ENCODE data around the gene DCUN1D2. TPM values are rescaled to one million over a fixed set of nuclear protein-coding genes. Genes with fewer than 3 reads are reported as not detected.

DCUN1D2 gene
- total RNA-seq, 2 experiments from 2014 or later, result 9.2 to 16.5 TPM

DNA sequence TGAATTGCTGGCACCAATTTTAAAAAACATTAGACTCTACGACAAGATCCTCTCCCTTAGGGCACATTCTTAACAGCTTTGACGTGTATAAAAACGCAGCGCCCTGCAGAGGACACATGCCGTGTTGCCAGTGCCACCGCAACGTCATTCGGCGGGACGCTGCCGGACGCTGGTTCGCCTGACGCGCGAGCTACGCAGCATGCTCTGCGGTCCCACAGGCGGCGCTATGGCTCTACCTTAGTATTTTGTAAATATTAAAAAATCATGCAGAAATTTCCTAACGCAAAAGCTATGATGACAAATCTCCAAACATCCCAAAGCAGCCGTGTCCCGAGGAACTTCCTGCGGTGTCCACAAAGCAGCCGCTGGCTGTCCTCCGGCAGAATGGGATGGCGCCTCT, 33.0 kb downstream of the DCUN1D2 start:
- intact Hi-C loops (cut with micrococcal nuclease; ENCODE audit: unreplicated experiment), result no loop called here
- CTCF ChIA-PET (ENCODE audit: unreplicated experiment), result no interaction called here
- no peak overlapping the region for H2AFZ ChIP-seq (ENCODE audit: low read length)

DNA sequence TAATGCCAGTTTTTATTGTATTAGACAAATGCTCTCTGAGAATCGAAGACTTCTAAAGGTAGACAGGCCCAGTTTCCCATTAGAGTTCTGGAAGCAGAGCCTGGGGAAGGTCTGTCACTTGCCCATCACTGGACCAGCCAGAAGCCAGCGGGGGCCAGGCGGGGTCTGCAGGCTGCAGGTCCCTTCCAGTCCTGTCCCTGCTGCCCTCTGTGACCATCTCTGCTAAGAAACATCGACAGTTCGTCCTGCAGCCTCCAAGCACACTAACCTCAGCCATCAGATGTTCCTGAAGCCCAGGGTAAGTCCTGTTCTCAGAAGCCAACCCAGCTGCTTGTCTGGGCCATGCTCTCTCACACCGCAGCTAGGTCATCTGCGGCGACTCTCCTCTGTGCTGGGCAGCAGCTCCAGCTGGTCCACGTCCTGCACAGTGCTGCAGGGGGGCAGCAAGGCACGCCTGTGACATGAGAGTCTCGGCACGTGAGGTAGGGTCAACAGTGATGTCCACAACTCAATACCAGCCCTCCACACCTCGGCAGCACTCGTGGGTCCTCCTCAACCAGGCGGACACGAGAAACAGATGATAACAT, 34.3 kb downstream of the DCUN1D2 start:
- H3K36me3 ChIP-seq (ENCODE audit: insufficient read depth, low read length), result peaks cover 18% of the 10 kb centered on the region
- H3K4me1 ChIP-seq (ENCODE audit: insufficient read depth, low read length, poor library complexity, severe bottlenecking), result no peaks in the 10 kb centered on the region
- DNase-seq (ENCODE audit: low spot score), result no peak
- no peaks in the 10 kb centered on the region for H3K9me2 ChIP-seq (ENCODE audit: insufficient read depth, low read length)
- CTCF ChIA-PET (ENCODE audit: unreplicated experiment), result no interaction called here
- H3K27ac ChIP-seq (ENCODE audit: low read depth, low read length, poor library complexity, severe bottlenecking), result no peak overlapping the region
- POLR2A ChIA-PET, result no interaction called here
- TF ChIP-seq, protein P1, sequence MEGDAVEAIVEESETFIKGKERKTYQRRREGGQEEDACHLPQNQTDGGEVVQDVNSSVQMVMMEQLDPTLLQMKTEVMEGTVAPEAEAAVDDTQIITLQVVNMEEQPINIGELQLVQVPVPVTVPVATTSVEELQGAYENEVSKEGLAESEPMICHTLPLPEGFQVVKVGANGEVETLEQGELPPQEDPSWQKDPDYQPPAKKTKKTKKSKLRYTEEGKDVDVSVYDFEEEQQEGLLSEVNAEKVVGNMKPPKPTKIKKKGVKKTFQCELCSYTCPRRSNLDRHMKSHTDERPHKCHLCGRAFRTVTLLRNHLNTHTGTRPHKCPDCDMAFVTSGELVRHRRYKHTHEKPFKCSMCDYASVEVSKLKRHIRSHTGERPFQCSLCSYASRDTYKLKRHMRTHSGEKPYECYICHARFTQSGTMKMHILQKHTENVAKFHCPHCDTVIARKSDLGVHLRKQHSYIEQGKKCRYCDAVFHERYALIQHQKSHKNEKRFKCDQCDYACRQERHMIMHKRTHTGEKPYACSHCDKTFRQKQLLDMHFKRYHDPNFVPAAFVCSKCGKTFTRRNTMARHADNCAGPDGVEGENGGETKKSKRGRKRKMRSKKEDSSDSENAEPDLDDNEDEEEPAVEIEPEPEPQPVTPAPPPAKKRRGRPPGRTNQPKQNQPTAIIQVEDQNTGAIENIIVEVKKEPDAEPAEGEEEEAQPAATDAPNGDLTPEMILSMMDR (conservative IDR thresholded peaks at IDR 0.05; ENCODE audit: low read length), result no peak
- TF ChIP-seq EZH2phosphoT487 (IDR thresholded peaks at IDR 0.05; ENCODE audit: borderline replicate concordance, low read depth, low read length), result no peak
- intact Hi-C loops (cut with micrococcal nuclease; ENCODE audit: unreplicated experiment), result no loop called here
- no peak overlapping the region for H2AFZ ChIP-seq (ENCODE audit: low read length)
- H3K9me3 ChIP-seq (ENCODE audit: low read length), result no peaks in the 10 kb centered on the region
- BruUV-seq (replicated peaks), result no TSS peak
- H3K79me2 ChIP-seq (ENCODE audit: insufficient read depth, low read depth, low read length), result no peaks in the 10 kb centered on the region
- no peak overlapping the region for H3K4me2 ChIP-seq (ENCODE audit: low read length)
- no peak overlapping the region for H3K4me3 ChIP-seq (ENCODE audit: low read depth, low read length, poor library complexity, severe bottlenecking)
- no peaks in the 10 kb centered on the region for H4K20me1 ChIP-seq (ENCODE audit: insufficient read depth, low read length)

More for the DNA sequence above, 33.0 kb downstream of the DCUN1D2 start:
- H3K9me2 ChIP-seq (ENCODE audit: insufficient read depth, low read length), result no peaks in the 10 kb centered on the region
- H3K4me2 ChIP-seq (ENCODE audit: low read length), result no peak overlapping the region
- H3K4me3 ChIP-seq (ENCODE audit: low read depth, low read length, poor library complexity, severe bottlenecking), result no peak overlapping the region
- H3K4me1 ChIP-seq (ENCODE audit: insufficient read depth, low read length, poor library complexity, severe bottlenecking), result no peaks in the 10 kb centered on the region
- no peaks in the 10 kb centered on the region for H3K9me3 ChIP-seq (ENCODE audit: low read length)
- BruUV-seq (replicated peaks), result no TSS peak
- H3K79me2 ChIP-seq (ENCODE audit: insufficient read depth, low read depth, low read length), result no peaks in the 10 kb centered on the region
- no peak for DNase-seq (ENCODE audit: low spot score)
- no peak overlapping the region for H3K27ac ChIP-seq (ENCODE audit: low read depth, low read length, poor library complexity, severe bottlenecking)
- peaks cover 18% of the 10 kb centered on the region for H3K36me3 ChIP-seq (ENCODE audit: insufficient read depth, low read length)
- no peaks in the 10 kb centered on the region for H4K20me1 ChIP-seq (ENCODE audit: insufficient read depth, low read length)
- TF ChIP-seq, protein P1 (conservative IDR thresholded peaks at IDR 0.05; ENCODE audit: low read length), result no peak
- TF ChIP-seq EZH2phosphoT487 (IDR thresholded peaks at IDR 0.05; ENCODE audit: borderline replicate concordance, low read depth, low read length), result no peak
- POLR2A ChIA-PET, result no interaction called here

DNA sequence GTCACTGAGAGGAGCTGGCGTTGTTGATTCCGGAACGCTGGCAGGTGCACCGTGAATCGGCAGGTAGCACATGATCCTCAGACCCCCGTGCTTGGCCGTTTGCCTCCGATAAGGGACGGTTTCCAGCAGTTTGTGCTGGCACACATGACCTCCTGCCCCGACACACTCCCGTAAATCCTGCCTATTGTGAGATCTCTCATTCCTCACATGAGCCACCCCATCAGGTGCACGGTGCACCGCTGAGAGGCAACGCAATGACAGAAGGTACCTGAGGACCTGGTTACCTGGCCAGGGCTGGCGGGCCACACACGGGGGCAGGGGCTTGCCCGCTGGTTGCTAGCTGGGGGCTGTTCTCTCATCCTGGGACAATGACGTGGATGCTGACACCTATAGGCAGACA, 35.1 kb downstream of the DCUN1D2 start:
- no peaks in the 10 kb centered on the region for H4K20me1 ChIP-seq (ENCODE audit: insufficient read depth, low read length)
- H3K4me2 ChIP-seq (ENCODE audit: low read length), result no peak overlapping the region
- H3K79me2 ChIP-seq (ENCODE audit: insufficient read depth, low read depth, low read length), result no peaks in the 10 kb centered on the region
- TF ChIP-seq EZH2phosphoT487 (IDR thresholded peaks at IDR 0.05; ENCODE audit: borderline replicate concordance, low read depth, low read length), result no peak
- TF ChIP-seq, protein P1 (conservative IDR thresholded peaks at IDR 0.05; ENCODE audit: low read length), result no peak
- no peaks in the 10 kb centered on the region for H3K9me2 ChIP-seq (ENCODE audit: insufficient read depth, low read length)
- ChIA-PET CTCF (ENCODE audit: unreplicated experiment) (no interaction called here), POLR2A (no interaction called here)
- H2AFZ ChIP-seq (ENCODE audit: low read length), result no peak overlapping the region
- H3K36me3 ChIP-seq (ENCODE audit: insufficient read depth, low read length), result peaks cover 18% of the 10 kb centered on the region
- H3K9me3 ChIP-seq (ENCODE audit: low read length), result no peaks in the 10 kb centered on the region
- no peak for DNase-seq (ENCODE audit: low spot score)
- intact Hi-C loops (cut with micrococcal nuclease; ENCODE audit: unreplicated experiment), result no loop called here
- H3K27ac ChIP-seq (ENCODE audit: low read depth, low read length, poor library complexity, severe bottlenecking), result no peak overlapping the region
- H3K4me1 ChIP-seq (ENCODE audit: insufficient read depth, low read length, poor library complexity, severe bottlenecking), result peaks cover 5% of the 10 kb centered on the region
- BruUV-seq (replicated peaks), result no TSS peak
- no peak overlapping the region for H3K4me3 ChIP-seq (ENCODE audit: low read depth, low read length, poor library complexity, severe bottlenecking)
